GM19395 (cell line): ENCODE data around the gene DLG2.
"Not testable (repeated sequence)": the region's sequence is repeated elsewhere in the genome, so short reads cannot be mapped to it uniquely, and the experiment has no call there.

ENCODE experiments used
- ATAC-seq: cut with Tn5 transposase; IDR thresholded peaks from one replicate; pipeline ENCODE4 v1.9.1; 2021; ENCODE audit warnings: mild to moderate bottlenecking, moderate library complexity; ENCODE audit not compliant: unreplicated experiment

The DLG2 gene

GRCh38 chr11:85256433-85256832 is 370.7 kb downstream of the DLG2 start:
- no peak for ATAC-seq

DNA sequence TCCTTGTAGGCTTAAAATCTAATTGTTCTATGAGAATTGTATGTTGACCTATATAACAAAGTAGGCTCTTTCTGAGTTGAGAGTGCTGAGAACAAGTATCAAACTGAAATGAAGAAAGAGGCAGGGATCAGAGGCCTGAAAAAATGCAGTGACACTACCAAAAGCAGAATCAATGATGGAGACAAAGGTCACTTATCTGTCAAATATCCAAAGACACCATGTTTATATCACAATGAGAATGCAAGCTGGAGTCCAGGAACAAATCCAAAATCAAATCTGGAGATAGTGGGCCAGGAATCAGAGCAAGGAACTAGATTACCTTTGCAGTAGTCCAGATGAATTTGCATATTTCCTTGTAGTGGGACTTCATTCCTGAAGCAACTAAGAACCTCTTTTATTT is 377.7 kb downstream of the DLG2 start:
- no peak for ATAC-seq

DNA sequence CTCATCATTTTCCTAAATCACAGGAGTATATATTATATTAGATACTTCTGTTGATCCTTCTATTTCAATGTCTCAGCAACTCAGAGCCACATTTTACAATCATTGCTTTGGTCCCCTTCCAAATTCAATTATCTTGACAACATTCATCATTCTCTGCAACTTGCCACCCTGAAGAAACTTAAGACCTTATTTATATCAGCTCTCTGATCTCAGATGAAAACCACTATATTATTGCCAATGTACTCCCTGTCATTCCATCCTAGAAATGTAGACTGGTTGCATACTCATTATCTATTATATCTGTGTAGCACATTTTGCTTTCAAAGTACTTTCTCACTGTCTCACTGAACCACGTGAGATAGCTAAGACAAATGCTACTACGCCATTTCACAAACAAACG is 379.3 kb downstream of the DLG2 start:
- ATAC-seq: no peak

DNA sequence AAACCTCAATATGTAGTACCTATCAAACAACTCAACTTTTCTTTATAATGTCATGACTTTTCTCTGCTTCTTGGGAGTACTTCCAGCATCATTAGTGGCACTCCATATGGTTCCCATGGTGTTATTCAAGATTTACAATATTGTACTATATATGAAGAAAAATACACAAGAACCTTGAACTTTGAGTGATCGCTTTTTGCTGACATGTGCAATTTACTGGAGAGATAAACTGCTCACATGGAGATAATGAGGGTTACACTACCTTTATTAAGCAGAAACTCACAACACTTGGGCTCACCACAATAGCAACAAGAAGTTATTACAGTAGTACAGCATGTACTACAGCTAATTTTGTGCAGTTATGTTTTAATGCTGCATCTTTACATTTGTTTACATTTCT is 388.2 kb downstream of the DLG2 start:
- ATAC-seq: no peak

DNA sequence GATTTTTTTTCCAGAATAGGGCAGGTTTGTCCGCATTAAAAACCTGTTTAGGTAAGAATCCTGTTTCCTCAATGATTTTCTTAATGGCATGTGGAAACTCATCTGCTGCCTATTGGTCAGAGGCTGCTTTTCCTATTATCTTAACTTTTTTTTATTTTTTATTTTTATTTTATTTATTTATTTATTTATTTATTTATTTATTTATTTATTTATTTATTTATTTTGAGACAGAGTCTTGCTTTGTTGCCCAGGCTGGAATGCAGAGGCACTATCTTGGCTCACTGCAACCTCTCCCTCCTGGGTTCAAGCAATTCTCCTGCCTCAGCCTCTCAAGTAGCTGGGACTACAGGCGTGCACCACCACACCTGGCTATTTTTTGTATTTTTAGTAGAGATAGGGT is 389.1 kb downstream of the DLG2 start:
- ATAC-seq: not testable (repeated sequence)

GRCh38 chr11:85236211-85236610 is 390.9 kb downstream of the DLG2 start:
- no peak for ATAC-seq

DNA sequence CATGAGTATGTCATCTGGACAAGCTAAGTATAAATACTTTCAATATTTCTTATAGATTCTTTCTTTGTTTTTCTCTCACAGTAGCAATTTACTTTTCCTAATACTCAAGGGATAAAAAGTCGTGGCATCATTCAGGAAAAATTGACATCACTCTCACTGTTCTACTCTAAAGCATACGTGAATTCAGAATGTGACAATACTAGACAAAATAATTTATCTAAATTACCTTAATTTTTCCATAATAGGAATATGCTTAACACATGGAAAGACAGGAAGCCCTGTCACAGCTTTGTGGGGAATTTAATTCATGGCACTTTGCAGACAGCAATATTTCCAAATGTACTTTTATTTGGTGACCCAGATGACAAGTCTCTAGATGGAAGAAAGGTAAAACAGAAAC is 394.6 kb downstream of the DLG2 start:
- ATAC-seq: no peak

DNA sequence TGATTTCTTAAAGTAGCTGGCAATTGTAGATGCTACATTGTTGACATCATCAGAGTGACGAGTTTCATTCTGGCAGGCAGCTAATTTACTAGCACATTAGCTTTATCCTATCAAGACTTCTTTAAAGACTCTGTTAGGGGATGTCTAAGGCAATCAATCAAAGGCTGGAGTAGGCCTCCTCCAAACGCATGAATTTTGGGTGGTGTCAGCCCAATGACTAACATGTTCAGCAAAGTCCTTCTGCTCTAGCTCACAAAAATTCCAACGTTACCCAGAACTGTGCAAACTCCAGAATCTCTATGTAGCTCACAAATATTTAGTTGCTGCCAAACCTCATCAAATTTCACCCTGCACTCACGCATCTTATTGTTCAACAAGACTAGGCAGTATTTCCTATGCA is 395.6 kb downstream of the DLG2 start:
- ATAC-seq: no peak

DNA sequence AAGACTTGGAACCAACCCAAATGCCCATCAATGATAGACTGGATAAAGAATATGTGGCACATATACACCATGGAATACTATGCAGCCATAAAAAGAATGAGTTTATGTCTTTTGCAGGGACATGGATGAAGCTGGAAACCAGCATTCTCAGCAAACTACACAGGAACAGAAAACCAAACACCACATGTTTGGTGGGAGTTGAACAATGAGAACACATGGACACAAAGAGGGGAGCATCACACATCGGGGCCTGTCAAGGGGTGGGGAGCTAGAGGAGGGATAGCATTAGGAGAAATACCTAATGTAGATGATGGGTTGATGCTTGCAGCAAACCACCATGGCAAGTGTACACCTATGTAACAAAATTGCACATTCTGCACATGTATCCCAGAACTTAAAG is 397.4 kb downstream of the DLG2 start:
- not testable (repeated sequence) for ATAC-seq

GRCh38 chr11:85196968-85197367 is 430.2 kb downstream of the DLG2 start:
- ATAC-seq: no peak

DNA sequence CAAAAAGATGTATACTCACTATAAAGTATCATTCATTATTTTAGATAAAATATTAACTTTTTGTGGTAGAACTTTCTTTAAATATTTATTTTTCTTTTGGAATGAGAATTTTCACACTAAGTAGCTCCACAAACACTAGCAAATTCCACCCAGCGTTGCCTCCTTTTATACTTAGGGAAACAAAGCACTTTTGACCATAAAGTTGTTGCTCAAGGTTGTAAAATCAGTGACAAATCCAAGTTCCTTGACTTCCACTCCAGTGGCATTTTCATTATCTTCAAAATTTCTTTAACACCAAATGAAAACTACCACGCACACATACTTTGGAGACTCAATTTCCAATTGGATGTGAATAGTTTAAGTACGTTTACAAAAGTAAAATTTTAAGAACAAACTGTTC is 431.2 kb downstream of the DLG2 start:
- no peak for ATAC-seq

DNA sequence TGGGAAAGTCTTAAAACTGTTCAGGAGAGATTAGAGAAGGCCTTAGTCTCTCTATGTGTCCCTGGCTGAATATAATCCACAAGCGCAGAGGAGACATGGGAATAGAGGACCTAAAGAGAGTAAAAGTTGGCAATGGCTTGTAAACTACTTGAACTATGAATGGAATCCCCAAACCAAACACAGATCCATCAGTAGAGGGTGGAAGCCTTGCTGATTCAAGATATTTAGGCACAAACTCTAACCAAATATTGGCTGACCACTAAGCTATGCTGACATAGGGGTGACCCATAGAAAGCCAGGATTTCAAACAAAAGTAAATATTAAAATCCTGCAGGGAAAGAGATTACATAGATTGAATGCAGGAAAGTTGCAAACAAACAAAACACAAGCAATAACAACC is 439.2 kb downstream of the DLG2 start:
- no peak for ATAC-seq

DNA sequence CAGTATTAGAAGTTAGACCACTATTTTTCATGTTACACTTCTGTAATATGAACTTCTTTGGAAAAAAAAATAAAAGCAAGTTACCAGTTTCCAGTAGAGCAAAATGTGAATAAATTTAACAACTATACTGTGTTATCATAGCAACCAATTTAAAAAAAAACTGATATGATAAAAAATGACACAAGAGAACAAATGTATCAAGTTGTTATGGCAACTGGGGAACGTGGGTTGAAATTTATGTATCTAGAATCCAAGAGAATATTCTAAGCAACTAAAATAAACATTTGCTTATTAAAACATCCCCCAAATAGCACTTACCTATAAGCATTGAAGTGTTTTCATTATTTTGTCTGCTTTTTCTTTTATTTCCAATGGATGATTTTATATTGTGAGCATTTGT is 442.4 kb downstream of the DLG2 start:
- ATAC-seq: no peak

GRCh38 chr11:85182441-85183387 is 444.4 kb downstream of the DLG2 start:
- ATAC-seq: peak; percentile 87

GRCh38 chr11:85180528-85180927 is 446.6 kb downstream of the DLG2 start:
- ATAC-seq: no peak

DNA sequence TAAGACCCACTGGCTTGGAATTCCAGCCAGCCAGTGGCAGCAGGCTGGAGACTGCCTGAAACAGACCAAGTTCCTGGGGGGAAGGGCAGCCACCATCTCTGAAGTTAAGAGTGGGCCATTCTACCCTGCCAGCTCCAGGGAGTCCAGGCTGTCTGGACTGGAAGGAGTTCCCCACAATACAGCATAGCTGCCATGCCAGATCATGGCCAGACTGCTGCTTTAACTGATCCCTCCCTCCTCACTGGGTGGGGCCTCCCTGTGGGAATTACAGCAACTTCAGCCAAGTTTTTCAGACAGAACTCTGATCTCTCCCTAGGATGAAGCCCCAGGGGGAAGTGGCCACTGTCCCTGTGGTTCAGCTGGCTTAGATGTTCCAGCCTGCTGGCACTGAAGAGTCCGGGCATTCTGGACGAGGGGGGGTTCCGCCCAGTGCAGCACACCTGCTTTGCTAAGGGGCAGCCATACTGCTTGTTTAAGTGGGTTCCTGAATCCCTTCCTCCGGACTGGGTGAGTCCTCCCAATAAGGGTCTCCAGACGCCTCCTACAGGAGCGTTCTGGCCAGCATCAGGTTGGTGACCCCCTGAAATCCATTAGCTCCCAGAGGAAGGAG is 455.4 kb downstream of the DLG2 start:
- ATAC-seq: no peak

GRCh38 chr11:85170184-85170583 is 457.0 kb downstream of the DLG2 start:
- ATAC-seq: no peak

GRCh38 chr11:85167471-85167870 is 459.7 kb downstream of the DLG2 start:
- no peak for ATAC-seq

GRCh38 chr11:85167038-85167437 is 460.1 kb downstream of the DLG2 start:
- ATAC-seq: no peak

GRCh38 chr11:85165819-85166218 is 461.3 kb downstream of the DLG2 start:
- no peak for ATAC-seq

GRCh38 chr11:85164743-85165142 is 462.4 kb downstream of the DLG2 start:
- no peak for ATAC-seq

DNA sequence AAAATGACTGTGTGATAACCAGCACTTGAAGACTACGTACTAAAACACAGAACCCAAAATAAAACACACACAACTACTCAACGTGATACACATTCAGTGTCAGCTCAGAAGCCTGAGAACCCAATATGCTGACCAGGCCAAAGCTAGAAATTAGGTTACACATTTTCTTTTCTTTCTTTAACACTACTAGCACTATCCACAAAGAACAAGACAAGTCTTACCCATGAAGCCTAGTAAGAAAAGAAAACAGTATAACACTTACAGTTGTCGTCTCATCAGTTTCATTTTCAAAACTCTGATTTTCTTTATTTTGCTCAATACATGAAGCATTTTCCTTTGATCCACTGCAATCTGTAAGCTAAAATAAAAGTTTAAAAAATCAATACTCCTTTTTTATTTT is 472.9 kb downstream of the DLG2 start:
- no peak for ATAC-seq
